HG02981 (cell line): ENCODE results near the gene STRC.
"Not testable (repeated sequence)": the region's sequence is repeated elsewhere in the genome, so short reads cannot be mapped to it uniquely, and the experiment has no call there.

Source experiments
- ATAC-seq: cut with Tn5 transposase; IDR thresholded peaks from one replicate; pipeline ENCODE4 v1.9.1; 2021; ENCODE audit warnings: mild to moderate bottlenecking, moderate library complexity; ENCODE audit not compliant: unreplicated experiment

STRC gene

GRCh38 chr15:43566615-43567014 lies 52.0 kb downstream of the STRC start:
- ATAC-seq: not testable (repeated sequence)

GRCh38 chr15:43563793-43564192 lies 54.8 kb downstream of the STRC start:
- ATAC-seq: not testable (repeated sequence)

GRCh38 chr15:43562753-43563152 lies 55.8 kb downstream of the STRC start:
- not testable (repeated sequence) for ATAC-seq

GRCh38 chr15:43552986-43553385 lies 65.6 kb downstream of the STRC start:
- no peak for ATAC-seq

GRCh38 chr15:43552256-43552655 lies 66.3 kb downstream of the STRC start:
- ATAC-seq: no peak

GRCh38 chr15:43550527-43551363 lies 67.9 kb downstream of the STRC start:
- no peak for ATAC-seq
